ENCODE results near the gene PCNX2.

Gene PCNX2, protein sequence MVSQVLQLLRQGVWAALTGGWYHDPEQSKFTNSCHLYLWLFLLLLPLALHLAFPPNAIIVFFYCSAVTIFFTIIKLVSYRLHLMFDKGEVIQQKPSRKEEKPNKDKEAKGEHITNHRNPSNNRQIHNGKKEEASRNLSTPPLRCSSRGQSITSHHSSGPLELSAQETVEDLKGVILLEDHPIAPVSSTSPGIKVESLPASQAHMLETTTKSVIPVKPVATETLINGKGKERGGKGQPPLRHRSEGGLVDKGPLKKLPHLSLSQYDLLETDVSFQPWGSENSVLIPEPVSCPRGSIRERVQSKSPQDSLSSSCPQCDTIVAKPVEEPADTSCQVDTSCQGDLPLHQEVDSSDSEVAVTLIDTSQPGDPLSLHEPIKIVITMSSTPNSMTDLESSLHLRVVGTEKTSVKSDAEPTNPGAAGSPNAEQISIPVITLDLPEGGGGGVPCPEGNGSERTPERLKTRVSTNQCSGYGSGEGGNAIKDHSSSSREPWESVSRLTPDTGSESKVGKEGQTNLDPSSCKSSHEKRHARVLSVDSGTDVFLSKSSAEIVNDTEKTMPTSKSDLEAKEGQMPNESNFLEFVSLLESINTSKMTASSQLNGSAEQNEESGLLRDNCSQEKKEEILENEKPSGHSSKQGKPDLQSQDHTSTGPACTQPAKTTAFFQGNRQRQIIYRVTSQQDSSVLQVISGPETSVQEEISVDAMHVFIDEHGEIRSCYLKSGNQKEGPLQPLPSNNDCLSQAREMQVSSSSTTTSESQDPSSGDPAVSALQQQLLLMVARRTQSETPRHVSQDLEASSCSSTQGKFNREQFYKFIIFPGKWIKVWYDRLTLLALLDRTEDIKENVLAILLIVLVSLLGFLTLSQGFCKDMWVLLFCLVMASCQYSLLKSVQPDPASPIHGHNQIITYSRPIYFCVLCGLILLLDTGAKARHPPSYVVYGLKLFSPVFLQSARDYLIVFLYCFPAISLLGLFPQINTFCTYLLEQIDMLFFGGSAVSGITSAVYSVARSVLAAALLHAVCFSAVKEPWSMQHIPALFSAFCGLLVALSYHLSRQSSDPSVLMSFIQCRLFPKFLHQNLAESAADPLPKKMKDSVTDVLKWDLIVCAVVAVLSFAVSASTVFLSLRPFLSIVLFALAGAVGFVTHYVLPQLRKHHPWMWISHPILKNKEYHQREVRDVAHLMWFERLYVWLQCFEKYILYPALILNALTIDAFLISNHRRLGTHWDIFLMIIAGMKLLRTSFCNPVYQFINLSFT (N-terminal part only)

DNA sequence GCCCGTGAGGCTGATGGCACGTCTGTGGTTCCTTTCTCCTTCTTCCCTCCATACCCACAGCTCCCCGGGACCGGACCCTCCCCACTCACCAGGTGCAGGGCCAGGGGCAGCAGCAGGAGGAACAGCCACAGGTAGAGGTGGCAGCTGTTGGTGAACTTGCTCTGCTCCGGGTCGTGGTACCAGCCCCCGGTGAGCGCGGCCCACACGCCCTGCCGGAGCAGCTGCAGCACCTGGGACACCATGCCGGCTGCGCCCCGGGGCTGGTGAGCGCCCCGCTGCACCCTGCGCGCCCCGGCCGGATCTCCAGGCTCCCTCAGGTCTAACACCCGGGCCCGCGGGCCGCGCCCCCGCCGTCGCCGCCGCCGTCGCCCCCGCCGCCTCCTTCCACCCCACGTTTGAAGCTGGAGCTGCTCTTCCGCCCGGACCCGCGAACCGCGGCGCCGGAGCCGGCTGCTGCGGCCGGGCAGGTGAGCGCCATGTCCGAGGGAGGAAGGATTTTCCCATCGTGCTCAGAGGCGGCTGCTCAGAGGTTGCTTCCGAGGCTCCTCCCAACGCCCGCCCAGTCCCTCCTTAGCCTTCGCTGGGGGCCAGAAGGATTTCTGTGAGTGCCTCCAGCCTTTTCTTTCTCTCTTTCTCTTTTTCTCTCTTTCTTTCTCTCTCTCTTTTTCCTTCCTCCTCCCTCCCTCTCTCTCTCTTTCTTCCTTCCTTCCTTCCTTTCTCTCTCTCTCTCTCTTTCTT is at the start of gene PCNX2:
PCNX2 (minus strand) TSS at position 489 of the 738 bp plus-strand sequence; CDS start at position 242, 247 bp downstream.
- peak; percentile 86 for DNase-seq

DNA sequence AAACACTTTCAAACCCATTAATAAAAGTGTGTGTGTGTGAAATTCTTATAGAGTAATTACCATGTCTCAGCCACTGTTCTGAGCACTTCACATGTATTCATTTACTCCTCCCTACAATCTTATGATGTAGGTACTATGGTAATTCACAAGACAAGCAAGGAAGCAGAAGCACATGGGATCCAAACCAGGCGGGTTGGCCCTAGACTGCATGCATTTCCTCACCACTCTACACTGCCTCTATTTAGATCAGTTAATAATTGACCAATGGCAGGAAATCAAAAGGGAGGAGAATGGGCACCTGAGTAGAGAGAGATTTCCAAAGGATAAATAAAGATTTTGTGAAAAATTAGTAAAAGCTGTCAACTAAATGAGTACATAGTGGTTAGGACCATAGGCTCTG is 47.7 kb upstream of the PCNX2 start:
- no peak for DNase-seq

DNA sequence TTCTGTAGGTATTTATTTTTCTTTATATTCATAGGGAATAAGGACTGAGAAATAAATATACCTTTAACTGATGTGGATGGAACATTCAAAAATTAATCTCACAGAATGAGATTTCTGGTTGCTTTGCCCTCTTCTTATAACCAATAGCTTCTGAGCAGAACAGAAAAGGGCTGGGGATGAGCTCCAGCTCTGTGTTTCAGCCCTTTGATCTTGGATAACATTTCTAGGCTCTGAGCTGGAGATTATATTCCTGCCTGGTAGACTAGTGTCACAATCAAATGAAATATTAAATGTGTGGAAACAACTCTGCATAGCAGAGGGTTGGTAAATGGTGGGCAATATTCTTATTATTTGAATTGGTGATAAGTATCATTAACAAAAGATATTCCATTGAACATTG is 46.6 kb upstream of the PCNX2 start:
- no peak for DNase-seq

DNA sequence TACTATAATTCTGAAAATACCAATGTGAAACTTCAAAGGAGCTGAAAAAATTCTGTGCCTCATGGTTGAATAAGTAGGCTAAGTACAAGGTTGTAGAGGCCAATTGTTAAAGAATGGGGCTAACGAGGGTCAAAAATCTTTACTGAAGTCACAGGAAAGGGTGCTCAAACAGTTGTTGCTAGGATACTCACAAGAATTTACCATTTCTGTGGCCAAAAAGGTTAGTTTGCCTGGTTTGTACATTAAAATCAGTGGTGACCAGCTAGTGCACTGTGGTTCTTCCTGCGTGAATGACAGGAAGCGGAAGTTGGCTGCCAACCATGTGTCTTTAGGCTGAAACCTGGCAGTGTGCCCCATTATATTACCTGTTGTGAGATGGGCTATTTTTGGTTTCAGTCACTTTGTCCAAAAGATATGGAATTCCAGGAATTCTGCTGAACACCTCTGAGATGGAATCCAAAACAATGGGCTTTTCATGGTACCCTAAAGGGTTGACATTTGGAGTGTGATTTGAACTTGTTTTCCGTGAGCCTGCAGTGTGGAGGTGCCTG is 45.5 kb upstream of the PCNX2 start:
- DNase-seq, result no peak

DNA sequence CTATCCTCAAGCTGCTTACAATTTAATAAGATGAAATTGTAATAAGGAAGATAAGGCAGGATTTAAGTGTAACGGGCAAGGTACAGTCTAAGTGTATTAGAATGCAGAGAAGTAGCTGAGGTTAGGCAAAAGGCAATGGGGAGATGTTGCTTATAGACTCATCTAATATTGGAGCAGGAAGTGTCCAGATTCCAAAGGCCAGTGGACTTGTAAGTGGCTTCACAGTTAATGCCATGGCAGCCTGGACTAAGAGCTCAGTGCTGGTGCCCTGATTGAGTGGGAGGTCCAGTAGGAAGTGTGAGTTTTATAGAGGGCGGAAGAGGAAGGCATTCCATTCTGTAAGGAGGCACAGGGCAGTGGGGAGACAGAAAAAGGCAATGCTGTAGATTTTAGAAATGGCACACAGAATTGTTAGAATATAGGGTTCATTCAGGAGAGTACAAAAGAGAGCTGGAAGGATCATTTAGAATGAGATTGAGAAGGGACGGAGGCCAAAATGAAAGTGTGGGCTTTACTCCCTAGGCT is 44.6 kb upstream of the PCNX2 start:
- no peak for DNase-seq

DNA sequence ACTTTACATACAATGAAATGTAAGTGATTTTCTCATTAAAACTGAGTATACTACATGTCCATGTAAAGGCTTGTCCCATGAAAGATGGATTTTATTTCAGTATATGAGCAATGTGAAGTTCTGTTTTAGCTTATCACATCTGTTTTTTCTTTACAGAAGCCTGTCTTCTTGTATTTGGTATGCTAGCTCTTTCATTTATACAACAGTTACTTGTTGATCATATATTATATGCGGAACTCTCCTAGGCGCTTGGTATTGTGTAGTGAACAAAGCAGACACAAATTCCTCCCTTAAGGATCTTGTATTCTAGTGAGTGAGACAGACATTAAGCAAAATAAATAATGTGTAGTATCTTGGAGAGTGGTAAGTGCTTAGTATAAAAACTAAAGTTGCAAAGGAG is 42.6 kb upstream of the PCNX2 start:
- no peak for DNase-seq

DNA sequence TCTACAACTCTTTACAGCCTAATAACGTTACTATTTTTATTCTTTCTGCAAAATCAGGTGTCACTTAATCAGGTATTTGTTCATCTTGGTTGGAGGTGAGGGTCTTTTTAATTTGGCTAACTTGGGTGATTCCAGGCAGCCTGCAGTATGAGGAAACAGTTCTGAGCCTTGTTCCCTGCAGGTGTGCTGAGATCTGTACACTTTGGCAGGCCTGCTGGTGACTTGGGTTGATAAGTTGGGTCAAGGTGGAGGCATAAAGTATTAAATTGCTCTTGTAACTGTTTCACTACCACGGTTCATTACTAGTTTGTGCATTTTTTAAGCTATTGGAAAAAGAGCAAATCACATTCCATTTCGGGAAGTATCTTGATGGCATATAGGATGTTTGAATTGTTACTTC is 42.0 kb upstream of the PCNX2 start:
- DNase-seq, result no peak

DNA sequence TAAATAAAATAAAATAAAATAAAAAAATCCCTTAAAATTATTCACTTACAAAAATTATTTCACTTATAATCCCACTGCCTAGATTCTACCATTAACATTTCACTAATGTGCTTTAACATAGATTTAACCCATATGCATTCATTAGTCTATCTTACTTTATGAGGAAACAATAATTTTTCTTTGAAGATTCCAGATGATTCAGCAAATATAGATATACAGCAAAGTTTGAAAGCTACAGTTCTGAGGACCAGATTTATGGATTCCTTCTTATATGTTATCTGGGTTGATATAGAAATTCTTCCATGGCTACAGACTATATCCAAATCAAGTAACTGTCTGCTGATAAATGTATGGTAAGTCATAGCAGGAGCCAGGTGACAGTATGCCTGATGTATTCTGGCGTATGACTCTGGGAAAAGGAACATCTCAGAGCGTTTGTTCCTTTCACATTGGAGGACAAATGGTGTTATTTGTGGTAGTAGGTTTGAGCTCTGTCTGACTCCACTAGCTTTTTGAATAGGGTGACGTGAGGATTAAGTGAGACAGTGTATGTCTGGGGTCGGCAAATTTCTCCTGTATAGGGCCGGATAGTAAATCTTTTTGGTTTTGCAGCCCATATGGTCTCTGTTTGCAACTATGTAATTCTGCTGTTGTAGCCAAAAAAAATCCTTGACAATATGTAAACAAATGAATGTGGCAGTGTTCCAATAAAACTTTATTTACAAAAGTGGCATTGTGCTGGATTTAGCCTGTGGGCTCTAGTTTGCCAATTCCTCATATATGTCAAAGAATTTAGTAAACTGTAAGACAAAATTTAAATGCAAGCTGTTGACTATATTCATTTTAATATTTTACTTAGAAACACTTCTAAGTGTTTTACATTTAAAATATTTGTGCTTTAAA is 41.3 kb upstream of the PCNX2 start:
- DNase-seq, result no peak

DNA sequence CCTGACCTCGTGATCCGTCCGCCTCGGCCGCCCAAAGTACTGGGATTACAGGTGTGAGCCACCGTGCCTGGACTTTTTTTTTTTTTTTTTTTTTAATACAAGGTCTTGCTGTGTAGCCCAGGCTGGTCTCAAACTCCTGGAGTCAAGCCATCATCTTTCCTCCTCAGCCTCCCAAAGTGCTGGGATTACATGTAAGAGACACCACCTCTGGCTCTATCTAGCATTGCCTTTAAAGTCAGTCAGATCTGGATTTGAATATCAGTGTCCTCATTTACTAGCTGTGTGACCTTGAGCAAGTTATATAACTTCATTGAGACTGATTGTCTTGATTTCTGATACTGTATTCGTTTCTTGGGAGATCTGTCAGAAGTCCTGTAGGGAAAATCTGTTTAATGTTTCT is 38.6 kb upstream of the PCNX2 start:
- DNase-seq, result no peak

DNA sequence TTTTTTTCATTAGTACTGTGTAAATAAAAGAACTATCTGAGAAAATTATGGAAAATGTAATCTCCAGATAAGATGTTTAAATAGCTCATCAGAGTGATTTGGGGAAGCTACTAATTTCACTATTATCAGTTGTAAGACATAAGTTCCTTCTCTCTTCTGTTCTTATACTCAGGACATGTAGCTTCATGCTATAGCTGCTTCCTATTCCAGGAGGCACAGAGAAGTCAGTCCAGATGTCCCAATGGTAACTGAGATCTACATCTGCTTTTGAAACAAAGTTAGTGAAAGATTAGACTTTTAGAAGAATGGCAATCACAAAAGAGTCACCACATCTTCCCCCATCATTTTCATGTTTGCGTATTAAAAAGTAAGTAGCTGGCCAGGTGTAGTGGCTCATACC is 37.6 kb upstream of the PCNX2 start:
- no peak for DNase-seq

DNA sequence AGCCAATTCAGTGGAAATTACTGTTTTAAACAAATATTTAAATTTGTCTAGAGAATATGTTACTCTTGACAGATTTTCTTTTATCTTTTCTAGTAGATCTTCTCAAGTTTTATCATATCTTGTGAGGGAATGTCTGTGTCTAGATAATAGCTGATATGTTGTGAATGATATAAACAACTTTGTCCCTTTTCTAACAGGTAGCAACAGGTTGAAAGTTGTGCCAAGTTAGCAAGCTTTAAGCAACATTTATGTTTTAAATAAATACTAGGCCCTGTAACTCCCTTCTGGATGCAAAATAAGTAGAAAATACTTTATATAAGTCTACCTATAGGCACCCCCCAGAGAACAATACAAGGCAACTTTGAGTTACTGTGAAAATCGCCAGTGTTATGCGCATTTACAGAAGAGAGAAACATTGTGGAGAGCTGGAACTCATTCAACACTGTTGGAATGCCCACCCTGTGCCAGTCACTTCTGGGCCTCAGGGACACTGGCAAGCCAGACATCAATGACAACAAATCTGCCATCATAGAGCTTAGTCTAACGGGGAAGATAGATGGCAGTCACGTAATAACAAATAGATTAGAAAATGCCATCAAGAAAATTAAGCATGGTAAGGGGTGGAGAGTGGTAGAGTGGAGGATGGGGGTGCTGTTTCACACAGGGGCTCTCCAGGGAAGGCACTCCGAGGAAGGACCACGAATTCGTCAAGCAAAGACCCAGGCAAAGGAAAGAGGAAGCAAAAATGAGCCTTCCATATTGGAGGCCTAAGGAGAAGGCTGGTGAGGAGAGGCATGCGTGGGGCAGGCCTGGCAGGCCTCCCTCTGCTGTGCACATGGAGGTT is 36.4 kb upstream of the PCNX2 start:
- DNase-seq, result no peak

DNA sequence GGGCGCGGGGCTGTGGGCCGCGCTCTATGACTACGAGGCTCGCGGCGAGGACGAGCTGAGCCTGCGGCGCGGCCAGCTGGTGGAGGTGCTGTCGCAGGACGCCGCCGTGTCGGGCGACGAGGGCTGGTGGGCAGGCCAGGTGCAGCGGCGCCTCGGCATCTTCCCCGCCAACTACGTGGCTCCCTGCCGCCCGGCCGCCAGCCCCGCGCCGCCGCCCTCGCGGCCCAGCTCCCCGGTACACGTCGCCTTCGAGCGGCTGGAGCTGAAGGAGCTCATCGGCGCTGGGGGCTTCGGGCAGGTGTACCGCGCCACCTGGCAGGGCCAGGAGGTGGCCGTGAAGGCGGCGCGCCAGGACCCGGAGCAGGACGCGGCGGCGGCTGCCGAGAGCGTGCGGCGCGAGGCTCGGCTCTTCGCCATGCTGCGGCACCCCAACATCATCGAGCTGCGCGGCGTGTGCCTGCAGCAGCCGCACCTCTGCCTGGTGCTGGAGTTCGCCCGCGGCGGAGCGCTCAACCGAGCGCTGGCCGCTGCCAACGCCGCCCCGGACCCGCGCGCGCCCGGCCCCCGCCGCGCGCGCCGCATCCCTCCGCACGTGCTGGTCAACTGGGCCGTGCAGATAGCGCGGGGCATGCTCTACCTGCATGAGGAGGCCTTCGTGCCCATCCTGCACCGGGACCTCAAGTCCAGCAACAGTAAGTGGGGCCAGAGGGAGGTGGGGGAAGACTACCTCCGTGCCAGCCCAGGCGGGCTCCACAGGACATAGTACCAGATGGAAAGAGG is 32.8 kb upstream of the PCNX2 start:
- DNase-seq, result peak; percentile 67

DNA sequence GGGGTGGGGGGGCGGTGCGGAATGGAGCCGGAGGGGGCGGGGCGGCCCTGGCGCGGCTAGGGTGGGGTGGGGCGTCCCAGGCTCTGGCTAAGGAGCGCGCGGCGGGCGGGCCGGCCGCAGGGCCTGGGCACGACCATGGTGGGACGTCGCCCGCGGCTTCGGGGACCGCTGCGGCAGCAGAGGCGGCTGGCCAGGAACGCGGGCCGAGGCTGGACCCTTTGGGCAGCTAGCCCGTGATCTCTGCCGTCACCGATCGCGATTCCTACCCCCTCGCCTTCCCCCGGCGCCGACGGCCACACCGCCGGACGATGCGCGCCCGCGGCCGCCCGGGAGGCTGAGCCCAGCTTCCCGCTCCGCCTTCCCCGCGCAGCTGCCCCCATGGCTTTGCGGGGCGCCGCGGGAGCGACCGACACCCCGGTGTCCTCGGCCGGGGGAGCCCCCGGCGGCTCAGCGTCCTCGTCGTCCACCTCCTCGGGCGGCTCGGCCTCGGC is 32.2 kb upstream of the PCNX2 start, which contains the start of gene MAP3K21:
MAP3K21 (plus strand) TSS at position 74 of the 491 bp plus-strand sequence; CDS start at position 379, 305 bp downstream.
- DNase-seq, result no peak

DNA sequence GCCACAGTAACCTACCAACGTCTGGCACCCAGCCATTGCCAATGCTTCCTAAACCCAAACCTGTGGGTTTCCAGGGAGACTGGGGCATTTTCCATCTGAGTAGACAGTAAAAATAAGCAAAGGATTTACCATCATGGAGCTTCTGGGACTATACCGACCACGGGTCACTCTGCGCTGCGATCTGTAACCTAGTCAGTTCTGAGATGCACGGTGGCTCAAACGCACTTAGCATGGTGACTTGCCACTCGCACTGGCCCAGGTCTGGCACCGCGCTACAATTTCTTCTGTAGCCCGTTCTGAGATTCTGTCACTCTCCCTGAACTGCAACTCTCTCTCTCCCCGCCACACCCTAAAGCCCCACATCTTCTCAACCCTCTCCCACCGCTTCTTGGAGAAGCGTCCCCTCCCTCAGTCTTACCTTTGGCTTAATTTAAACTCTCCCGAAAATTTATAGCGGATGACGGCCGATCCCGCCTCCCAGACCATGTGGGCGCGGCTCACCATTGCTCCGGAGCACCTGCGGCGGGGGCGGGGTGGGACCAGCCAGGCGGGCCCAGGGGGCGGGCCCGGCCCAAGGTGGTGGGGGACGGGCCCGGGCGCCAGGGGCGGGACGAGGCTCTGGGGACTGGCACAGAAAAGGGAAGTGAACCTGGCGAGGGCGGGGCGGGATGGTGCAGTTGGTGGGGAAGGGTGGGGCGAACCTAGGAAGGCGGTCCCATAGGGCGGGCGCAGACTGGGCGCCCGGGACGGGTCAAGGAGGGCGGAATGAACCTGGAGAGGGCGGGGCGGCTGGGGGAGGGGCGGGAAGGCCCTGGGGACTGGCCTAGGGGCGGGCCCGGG is 31.5 kb upstream of the PCNX2 start:
- peak; percentile 97 for DNase-seq

DNA sequence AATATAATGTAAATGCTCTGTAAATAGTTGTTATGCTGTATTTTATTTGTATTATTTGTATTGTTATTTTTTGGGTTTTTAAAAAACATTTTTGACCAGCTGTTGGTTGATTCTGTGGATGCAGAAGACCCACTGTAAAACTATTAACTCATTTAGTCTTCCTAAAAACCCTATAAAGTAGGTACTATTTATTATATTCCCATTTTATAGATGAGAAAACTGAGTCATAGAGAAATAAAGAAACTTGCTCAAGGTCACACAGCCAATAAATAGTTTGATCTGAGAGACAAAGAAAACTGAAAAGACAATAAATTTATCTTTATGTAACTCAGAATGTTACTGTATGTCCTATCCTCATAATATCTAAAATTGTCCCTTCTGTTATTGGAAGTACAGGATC is 30.8 kb upstream of the PCNX2 start:
- DNase-seq, result no peak

DNA sequence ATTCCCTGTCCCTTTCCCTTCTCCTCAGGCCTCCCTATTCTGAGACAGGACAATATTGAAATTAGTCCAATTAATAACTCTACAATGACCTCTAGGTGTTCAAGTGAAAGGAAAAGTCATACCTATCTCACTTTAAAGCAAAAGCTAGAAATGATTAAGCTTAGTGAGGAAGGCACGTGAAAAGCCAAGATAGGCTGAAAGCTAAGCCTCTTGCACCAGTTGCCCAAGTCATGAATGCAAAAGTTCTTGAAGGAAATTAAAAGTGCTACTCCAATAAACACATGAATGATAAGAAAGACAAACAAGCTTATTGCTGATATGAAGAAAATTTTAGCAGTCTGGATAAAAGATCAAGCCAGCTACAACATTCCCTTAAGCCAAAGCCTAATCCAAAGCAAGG is 28.2 kb upstream of the PCNX2 start:
- DNase-seq, result no peak

DNA sequence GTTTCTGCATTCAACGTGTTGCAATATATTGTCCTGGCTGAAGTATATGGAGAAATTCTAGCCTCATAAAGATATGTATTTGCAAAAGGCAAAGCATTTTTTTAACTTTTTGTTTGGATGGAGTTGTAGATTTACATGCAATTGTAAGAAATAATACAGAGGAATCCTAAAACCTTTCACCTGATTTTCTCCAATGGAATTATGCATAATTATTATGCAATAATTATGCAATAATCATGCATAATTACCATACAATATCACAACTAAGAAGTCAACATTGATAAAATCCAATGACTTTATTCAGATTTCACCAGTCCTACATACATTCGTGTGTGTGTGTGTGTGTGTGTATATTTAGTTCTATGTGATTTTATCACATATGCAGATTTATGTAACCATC is 24.5 kb upstream of the PCNX2 start:
- DNase-seq, result no peak

DNA sequence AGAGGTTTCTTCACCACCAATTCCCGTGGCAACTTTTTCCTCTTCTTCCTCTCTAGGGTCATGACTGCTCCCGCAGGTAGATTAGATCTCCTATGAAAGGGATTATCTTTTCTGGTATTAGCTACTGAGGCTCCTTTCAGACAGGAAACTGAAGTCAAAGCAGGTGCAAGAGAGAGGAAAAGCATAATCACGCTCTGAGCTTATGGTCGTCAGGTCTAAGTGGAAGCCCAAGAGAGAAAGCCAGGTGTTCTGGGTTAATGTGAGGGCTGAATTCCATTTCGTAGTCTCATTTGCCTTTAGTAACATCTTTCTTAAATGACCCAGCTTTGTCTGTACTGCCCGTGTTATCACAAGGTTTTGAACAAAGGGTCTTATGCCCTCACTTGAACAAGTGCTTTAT is 23.7 kb upstream of the PCNX2 start:
- no peak for DNase-seq
